Prostate gland (tissue), 2 donors: ENCODE measurements around the gene NAT14.

Source experiments
- CTCF ChIP-seq, 4 experiments: fragments of 200-600 bp in 2 of 4; fragments of 450-650 bp in 2 of 4; sonication (generic) in 2 of 4; IDR thresholded peaks; 1 replicate in 3 of 4; 2 replicates in 1 of 4; pipeline ENCODE4 v1.5.1; 2016 to 2019; ENCODE audit warnings: antibody characterized with exemption in 4 of 4, mild to moderate bottlenecking in 2 of 4, moderate library complexity in 2 of 4
- POLR2A ChIP-seq: fragments of 450-650 bp; IDR thresholded peaks from one replicate; pipeline ENCODE4 v1.6.1; 2016; ENCODE audit warnings: antibody characterized with exemption, mild to moderate bottlenecking

- no peak for TF ChIP-seq CTCF (IDR thresholded peaks at IDR 0.05)
- no peak for TF ChIP-seq POLR2A
Observed at GRCh38 chr19:55520691-55521292, 35.8 kb downstream of the NAT14 start.
